Measurements from ENCODE around the gene TBL3.

The TBL3 gene

GRCh38 chr16:1991948-1992703, 20.3 kb downstream of the TBL3 start:
- peaks cover 17% of the 10 kb centered on the region for H3K27me3 Mint-ChIP-seq
- H3K9me3 Mint-ChIP-seq, result no peaks in the 10 kb centered on the region
- peaks cover 26% of the 10 kb centered on the region for H3K4me1 Mint-ChIP-seq (ENCODE audit: low read depth)
- H3K36me3 Mint-ChIP-seq (ENCODE audit: low read depth), result peaks cover 5% of the 10 kb centered on the region
- peak overlapping the region; percentile 23 for H3K4me3 Mint-ChIP-seq
- H3K27ac Mint-ChIP-seq, result no peak overlapping the region

GRCh38 chr16:1992704-1993317, 21.0 kb downstream of the TBL3 start:
- Mint-ChIP-seq H3K27ac (no peak overlapping the region), H3K9me3 (no peaks in the 10 kb centered on the region), H3K36me3 (ENCODE audit: low read depth) (peaks cover 10% of the 10 kb centered on the region), H3K27me3 (peaks cover 16% of the 10 kb centered on the region), H3K4me3 (no peak overlapping the region), H3K4me1 (ENCODE audit: low read depth) (peaks cover 31% of the 10 kb centered on the region)

- Mint-ChIP-seq H3K9me3 (no peaks in the 10 kb centered on the region), H3K4me3 (peak overlapping the region; percentile 35), H3K4me1 (ENCODE audit: low read depth) (peaks cover 31% of the 10 kb centered on the region), H3K27ac (no peak overlapping the region), H3K27me3 (peaks cover 10% of the 10 kb centered on the region), H3K36me3 (ENCODE audit: low read depth) (peaks cover 17% of the 10 kb centered on the region)
These were observed 21.9 kb downstream of the TBL3 start for GRCh38 chr16:1993731-1994131.

- Mint-ChIP-seq H3K36me3 (ENCODE audit: low read depth) (peaks cover 25% of the 10 kb centered on the region), H3K9me3 (no peaks in the 10 kb centered on the region), H3K27ac (peak overlapping the region; percentile 52), H3K4me3 (no peak overlapping the region), H3K27me3 (no peaks in the 10 kb centered on the region), H3K4me1 (ENCODE audit: low read depth) (peaks cover 14% of the 10 kb centered on the region)
These were observed 25.9 kb downstream of the TBL3 start for GRCh38 chr16:1997494-1998359.

- Mint-ChIP-seq H3K36me3 (ENCODE audit: low read depth) (peaks cover 25% of the 10 kb centered on the region), H3K27ac (no peak overlapping the region), H3K4me3 (no peak overlapping the region), H3K9me3 (no peaks in the 10 kb centered on the region), H3K27me3 (no peaks in the 10 kb centered on the region), H3K4me1 (ENCODE audit: low read depth) (peaks cover 14% of the 10 kb centered on the region)
These were observed 26.5 kb downstream of the TBL3 start for GRCh38 chr16:1998360-1998835.

- Mint-ChIP-seq H3K36me3 (ENCODE audit: low read depth) (peaks cover 25% of the 10 kb centered on the region), H3K4me1 (ENCODE audit: low read depth) (peaks cover 9% of the 10 kb centered on the region), H3K27me3 (no peaks in the 10 kb centered on the region), H3K27ac (no peak overlapping the region), H3K4me3 (no peak overlapping the region), H3K9me3 (no peaks in the 10 kb centered on the region)
These were observed 27.3 kb downstream of the TBL3 start for GRCh38 chr16:1998852-1999801.

- no peak overlapping the region for H3K4me3 Mint-ChIP-seq
- peaks cover 10% of the 10 kb centered on the region for H3K4me1 Mint-ChIP-seq (ENCODE audit: low read depth)
- peaks cover 25% of the 10 kb centered on the region for H3K36me3 Mint-ChIP-seq (ENCODE audit: low read depth)
- no peaks in the 10 kb centered on the region for H3K27me3 Mint-ChIP-seq
- H3K27ac Mint-ChIP-seq, result no peak overlapping the region
- no peaks in the 10 kb centered on the region for H3K9me3 Mint-ChIP-seq
These were observed 28.1 kb downstream of the TBL3 start for GRCh38 chr16:1999866-2000514.

- Mint-ChIP-seq H3K27ac (no peak overlapping the region), H3K4me3 (no peak overlapping the region), H3K27me3 (no peaks in the 10 kb centered on the region), H3K4me1 (ENCODE audit: low read depth) (peaks cover 21% of the 10 kb centered on the region), H3K9me3 (no peaks in the 10 kb centered on the region), H3K36me3 (ENCODE audit: low read depth) (peaks cover 23% of the 10 kb centered on the region)
These were observed 29.2 kb downstream of the TBL3 start for GRCh38 chr16:2001035-2001434.

- H3K36me3 Mint-ChIP-seq (ENCODE audit: low read depth), result peaks cover 24% of the 10 kb centered on the region
- H3K4me3 Mint-ChIP-seq, result no peak overlapping the region
- no peaks in the 10 kb centered on the region for H3K9me3 Mint-ChIP-seq
- H3K27me3 Mint-ChIP-seq, result no peaks in the 10 kb centered on the region
- peaks cover 23% of the 10 kb centered on the region for H3K4me1 Mint-ChIP-seq (ENCODE audit: low read depth)
- H3K27ac Mint-ChIP-seq, result no peak overlapping the region
These were observed 29.9 kb downstream of the TBL3 start for GRCh38 chr16:2001456-2002355.

- Mint-ChIP-seq H3K9me3 (no peaks in the 10 kb centered on the region), H3K27ac (no peak overlapping the region), H3K4me3 (no peak overlapping the region), H3K4me1 (ENCODE audit: low read depth) (peaks cover 27% of the 10 kb centered on the region), H3K36me3 (ENCODE audit: low read depth) (peaks cover 21% of the 10 kb centered on the region), H3K27me3 (no peaks in the 10 kb centered on the region)
These were observed 30.8 kb downstream of the TBL3 start for GRCh38 chr16:2002406-2003230.

GRCh38 chr16:2003231-2003826, 31.5 kb downstream of the TBL3 start:
- Mint-ChIP-seq H3K36me3 (ENCODE audit: low read depth) (peaks cover 23% of the 10 kb centered on the region), H3K9me3 (no peaks in the 10 kb centered on the region), H3K27ac (no peak overlapping the region), H3K4me1 (ENCODE audit: low read depth) (peaks cover 34% of the 10 kb centered on the region), H3K27me3 (no peaks in the 10 kb centered on the region), H3K4me3 (no peak overlapping the region)
